ENCODE results near the gene OPN4. TPM values are rescaled to one million over a fixed set of nuclear protein-coding genes. Genes with fewer than 3 reads are reported as not detected.

Gene OPN4
- total and polyA plus RNA-seq, 2 of the 8 experiments (the other 6 are each of a cell fraction or from before 2014, with no cell fraction given), result not detected

DNA sequence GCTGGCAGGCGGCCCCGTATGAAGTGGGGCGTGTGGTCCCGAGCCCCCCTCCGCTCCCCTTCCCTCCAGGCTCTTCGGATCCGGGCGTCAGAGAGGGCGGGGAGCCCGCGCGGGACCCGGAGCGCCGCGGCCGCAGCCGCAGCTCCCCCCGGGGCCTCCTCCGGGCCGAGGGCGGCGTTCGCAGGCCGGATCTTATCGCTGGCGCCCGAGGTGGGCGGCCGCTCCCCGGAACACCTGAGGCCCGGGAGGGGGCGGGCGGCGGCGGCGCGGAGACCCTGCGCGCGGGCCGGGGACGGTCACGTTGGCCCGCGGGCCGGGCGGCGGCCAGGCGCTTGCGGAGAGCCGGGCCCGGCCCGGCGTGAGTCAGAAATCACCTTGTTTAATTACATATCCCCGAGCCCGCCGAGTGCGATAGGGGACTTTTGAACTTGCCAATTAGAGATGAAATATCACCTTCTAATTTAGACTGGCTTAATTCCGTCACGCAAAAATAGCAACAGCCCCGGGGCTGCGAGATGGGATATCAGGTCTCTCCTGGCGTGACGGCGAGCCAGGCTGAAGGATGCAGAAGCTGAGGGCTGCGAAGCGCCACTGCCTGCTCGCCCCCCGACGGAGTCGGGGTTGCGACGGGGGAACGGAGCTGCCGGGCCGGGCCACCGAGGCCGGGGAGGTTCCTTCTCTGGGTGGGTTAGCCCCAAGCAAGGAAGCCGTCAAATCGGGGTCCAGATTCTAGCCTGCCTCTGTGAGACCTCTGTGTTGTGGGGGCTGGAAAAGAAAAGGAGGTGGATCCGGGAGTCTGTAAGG, 57.4 kb downstream of the OPN4 start (continued):
- 0 out of 2 replicates have a peak, but pooled peaks have one; percentile 9 for TF ChIP-seq CHD1 (IDR thresholded peaks at IDR 0.05; ENCODE audit: low read depth, low read length)
- TF ChIP-seq BCL11A (IDR thresholded peaks at IDR 0.05; ENCODE audit: low read depth in 2 of 2, low read length in 2 of 2), result no peak
- no peak for TF ChIP-seq TCF12 (IDR thresholded peaks at IDR 0.05; ENCODE audit: low read depth, low read length)

Measured in H1 (cell line).